HK-2 (cell line): ENCODE results near the gene PRODH2.
"Not testable (repeated sequence)": the region's sequence is repeated elsewhere in the genome, so short reads cannot be mapped to it uniquely, and the experiment has no call there.

Source experiments
- DNase-seq: peaks from one replicate; pipeline ENCODE4 v3.0.0-alpha.2; 2018; ENCODE audit not compliant: unreplicated experiment

The PRODH2 gene

DNA sequence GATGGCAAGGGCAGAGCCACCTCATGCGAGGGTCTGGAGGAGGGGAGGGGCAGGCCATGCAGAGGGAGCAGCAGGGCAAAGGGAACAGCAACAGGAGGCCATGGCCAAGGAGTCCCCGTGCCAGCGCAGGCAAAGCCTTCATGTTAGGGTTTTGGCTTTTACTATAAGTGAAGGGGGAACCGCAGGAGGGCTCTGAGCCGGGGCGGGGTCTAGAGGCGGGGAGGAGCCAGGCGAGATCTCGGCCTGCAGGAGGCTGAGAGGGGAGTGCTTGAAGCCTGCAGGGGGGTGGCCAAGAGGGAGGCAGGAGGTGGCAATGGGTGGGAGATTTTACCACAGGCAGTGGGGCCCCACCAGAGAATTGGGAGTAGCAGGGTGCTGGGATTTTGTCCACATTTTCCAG, 31.0 kb downstream of the PRODH2 start:
- DNase-seq: no peak

DNA sequence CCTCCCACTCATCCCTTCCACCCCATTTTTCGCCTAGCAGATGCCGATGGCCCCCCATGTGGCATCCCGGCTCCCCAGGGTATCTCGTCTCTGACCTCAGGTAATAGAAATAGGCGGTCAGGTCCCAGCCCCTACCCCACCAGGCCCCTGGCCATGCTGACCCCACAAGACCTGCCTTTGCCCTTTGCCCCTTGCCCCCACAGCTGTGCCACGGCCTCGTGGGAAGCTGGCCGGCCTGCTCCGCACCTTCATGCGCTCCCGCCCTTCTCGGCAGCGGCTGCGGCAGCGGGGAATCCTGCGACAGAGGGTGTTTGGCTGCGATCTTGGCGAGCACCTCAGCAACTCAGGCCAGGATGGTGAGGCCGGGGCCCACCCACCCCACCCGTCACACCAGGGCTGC, 31.9 kb downstream of the PRODH2 start:
- no peak for DNase-seq

DNA sequence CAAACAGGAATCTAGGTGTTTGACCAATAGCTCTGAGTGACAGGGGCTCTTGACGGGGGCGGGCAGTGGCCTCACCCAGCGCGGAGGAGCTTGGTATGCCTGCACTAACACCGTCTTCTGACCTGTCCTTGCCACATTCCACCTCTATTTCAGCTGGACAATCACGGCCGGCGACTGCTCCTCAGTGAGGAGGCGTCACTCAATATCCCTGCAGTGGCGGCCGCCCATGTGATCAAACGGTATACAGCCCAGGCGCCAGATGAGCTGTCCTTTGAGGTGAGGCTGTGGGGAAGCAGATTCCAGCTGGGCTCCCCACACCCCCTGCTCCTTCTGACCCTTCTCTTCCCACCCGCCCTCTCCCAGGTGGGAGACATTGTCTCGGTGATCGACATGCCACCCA, 32.6 kb downstream of the PRODH2 start:
- no peak for DNase-seq

DNA sequence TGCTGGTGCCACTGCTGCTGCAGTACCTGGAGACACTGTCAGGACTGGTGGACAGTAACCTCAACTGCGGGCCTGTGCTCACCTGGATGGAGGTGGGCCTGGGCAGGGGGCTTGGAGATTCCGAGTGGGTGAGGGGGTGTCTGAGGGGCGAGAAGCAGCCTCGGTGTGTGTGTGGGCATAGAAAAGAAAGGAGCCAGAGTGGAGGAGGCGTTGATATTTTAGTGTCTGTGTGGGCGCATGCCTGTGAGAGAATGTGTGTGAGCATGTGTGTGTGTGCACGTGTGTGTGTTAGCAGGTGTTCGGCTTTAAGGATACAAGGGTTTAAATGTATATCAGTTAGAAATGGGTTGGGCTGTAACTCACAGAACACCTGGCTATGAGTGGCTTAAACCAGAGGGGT, 33.6 kb downstream of the PRODH2 start:
- no peak for DNase-seq

DNA sequence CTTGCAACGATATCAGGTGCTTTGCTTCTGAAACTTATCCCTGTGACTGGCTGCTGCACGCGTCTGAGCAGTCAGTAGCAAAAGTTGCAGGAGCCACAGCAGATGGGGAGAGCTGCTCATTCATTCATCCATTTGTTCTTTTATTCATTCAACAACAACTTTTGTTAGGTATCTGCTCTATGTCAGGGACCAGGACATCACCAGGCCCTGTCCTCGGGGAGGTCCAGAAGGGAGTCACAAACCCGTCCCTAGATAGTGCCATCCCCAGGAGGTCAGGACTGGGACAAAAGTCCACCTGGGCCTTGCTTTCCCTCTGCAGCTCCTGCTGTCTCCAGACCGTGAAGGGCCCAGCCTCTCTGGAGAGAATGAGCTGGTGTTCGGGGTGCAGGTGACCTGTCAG, 34.7 kb downstream of the PRODH2 start:
- DNase-seq: no peak

DNA sequence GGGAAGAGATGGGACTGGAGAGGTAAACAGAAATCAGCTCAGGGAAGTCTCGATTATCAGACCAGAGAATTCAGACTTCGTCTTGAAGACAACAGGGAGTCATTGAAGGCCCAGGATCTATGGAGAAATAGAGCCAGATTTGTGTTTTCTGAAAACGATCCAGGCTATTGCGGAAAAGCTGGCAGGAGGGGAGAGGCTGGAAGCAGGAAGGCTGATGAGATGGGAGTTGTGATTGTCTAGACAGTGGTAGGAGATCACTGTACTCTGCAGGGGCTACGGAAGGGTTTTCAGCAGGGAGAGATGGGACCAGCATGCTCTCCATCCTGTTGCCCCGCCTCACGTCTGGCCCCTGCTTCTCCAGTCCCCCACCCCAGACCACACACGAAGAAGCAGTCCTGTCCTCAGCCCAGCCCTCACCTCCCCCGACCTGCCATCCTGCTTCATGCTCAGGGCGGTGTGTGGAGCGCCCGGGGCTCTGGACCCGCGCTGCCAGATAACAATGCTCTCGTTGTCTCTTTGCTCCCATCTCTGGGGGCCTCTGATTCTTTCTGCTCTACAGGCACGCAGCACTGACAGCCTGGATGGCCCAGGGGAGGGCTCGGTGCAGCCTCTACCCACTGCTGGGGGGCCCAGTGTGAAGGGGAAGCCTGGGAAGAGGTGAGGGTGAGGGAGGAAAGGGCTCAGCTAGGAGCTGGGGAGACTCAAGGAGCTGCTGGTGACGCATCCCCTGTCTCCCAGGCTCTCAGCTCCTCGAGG, 35.4 kb downstream of the PRODH2 start:
- DNase-seq: no peak

DNA sequence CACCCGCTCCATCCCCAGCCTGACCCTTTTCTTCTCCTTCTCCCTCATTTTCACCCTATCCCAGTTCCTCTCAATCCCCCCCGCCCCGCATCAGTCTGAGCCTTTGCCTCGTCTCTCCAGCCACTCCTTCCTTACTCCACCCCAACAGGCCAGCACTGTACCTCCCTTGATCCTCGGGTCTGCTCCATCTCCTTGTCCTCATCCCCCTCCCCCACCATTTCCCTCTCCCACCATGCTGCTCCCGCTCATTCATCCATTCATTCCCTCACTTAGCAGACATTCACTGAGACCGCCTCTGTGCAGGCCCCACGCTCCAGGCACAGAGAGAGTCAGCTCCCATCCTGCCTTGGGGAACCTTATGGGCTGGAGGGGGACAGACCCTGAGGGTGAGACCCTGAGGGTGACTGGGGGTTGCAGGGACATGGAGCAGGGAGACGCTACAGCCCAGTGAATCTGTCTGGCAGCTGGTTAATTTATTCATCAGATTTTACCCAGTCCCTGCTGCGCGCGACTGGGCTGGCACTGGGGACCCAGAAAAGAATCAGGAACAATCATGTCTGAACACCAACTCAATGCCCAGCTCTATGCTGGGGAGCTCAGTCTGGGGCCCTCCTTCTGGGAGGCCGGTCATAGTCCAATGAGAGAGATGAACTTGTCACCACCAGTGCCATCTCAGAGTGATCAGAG, 36.4 kb downstream of the PRODH2 start:
- no peak for DNase-seq

DNA sequence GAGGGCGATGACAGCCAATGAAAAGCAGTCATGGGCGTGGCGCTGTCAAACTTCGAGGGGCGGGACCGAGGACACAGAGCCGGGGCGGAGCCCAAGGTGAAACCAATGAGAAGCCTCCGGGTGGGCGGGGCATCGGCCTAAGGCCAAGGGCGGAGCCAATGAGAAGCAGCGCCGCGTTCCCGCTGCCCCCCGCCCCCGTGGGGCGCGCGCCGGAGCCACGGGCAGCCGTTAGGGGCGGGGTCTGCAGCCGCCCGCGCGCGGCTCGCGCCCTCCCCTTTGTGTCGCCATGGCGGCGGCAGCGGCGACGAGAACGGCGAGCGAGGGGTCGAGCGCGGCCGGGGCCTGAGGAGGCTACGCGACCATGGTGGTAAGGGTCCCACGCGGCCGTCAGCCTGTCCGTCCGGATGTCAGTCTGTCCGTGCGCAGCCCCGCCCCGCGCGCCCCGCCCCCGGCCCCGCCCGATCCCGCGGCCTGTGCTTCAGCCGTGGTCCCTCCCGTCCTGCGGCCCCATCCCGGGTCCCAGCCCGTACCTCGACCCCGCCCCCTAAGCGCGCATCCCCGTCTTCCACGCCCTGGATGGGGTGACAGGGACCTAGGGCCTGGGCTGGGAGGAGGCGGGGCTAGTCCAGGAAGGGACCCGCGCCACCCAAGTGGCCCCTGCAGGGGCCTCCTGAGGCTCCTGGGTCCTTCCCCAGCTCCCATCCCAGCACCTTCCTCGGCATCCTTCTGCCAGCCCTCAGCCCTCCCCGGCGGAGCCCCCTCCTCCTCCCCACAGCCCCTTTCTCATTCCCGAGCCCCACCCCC, 37.1 kb downstream of the PRODH2 start, which contains the start of gene ARHGAP33:
TSS of gene ARHGAP33 (plus strand) at position 267 of the 804 bp plus-strand sequence. CDS start at position 362, 95 bp downstream.
- DNase-seq: peak; percentile 98

DNA sequence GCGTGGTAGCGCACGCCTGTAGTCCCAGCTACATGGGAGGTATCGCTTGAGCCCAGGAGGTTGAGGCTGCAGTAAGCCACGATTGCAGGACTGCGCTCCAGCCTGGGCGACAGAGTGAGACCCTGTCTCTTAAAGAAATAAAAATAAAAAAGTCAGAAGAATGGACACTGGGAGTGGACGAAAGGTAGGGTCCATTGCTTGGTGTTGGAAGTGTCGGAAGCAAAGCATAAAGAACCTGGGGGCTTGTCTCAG, 37.7 kb downstream of the PRODH2 start:
- no peak for DNase-seq

DNA sequence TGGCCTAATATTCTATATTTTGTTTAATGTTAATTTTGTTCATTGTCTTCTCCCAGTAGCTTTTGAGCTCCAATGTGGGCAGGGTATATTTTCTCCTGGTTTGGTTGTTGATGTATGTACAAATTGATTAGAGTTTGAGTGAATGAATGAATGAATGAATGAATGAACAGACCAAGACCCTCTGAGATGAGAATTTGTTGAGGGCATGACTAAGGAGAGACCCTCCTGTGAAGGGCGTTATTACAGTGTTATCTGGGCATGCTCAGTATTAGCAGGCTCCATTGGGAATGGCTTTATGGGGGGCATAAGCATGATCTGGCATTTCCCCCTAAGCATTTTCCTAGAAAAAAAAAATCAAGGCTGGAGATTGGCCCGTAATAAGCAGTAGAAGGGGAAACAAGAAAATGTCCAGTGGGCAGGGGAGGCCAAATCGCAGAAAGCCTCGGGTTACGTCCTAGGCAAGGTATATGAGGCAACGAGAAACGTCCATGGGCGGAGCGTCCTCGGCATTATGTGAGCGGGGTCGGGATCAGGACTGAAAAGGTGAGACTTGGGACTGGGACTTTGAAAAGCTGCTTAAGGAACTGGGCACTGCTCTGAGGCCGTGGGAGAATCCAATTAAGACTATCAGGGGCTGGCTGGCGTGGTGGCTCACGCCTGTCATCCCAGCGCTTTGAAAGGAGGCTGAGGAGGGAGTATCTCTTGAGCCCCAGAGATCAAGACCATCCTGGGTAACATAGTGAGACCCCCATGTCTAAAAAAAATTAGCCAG, 38.2 kb downstream of the PRODH2 start:
- DNase-seq: no peak

DNA sequence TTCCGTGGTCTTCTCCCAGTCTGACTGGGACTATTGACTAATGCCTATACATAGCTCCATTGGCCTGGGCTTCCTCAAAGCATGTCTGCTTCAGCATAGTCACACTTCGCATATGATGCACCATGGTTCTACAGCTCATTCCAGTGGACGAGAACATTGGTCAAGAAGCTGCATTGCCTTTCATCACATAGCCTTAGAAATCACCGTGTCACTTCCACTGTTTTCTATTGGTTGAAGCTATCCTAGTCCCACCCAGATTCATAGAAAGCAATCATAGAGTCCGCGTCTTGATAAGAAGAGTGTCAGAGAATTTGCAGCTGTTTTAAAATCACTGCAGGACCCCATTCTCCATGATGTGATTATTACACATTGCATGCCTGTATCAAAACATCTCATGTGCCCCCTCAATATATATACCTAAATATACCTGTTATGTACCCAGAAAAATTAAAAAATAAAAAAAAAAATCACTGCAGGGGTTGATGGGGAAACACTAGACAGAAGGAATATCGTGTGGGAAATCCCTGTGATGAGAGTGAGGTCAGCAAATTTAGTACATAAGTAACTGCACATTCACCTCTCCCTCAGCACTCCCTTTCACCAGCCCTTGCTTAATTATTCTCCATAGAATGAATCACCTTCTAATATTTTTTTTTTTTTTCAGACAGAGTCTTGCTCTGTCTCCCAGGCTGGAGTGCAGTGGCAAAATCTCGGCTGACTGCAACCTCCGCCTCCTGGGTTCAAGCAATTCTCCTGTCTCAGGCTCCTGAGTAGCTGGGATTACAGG, 39.4 kb downstream of the PRODH2 start:
- no peak for DNase-seq

DNA sequence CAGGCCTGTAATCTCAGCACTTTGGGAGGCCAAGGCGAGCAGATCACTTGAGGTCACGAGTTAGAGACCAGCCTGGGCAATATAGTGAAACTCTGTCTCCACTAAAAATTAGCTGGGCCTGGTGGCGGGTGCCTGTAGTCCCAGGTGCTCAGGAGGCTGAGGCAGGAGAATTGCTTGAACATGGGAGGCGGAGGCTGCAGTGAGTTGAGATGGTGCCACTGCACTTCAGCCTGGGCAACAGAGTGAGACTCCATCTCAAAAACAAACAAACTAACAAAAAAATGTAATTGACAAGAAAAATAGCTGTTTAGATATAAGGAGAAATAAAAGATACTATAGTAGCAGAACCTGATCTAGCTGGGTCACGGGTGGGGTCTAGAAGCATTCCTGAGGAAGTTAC, 40.3 kb downstream of the PRODH2 start:
- DNase-seq: not testable (repeated sequence)

DNA sequence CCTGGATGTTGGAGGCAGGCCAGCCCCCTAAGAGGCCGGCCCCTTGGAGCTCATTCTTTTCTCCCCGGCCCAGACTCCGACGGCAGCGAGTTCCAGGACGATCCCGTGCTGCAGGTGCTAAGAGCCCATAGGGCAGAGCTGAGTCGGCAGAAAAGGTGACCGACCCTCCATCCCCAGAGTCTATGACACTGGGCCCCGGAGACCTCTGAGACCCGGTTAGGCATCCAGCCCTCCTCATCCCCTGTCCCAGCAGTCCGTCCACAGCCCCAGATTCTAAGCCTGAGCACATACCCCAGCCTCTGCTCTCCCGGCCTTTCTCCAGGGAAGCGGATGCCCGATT, 44.6 kb downstream of the PRODH2 start:
- no peak for DNase-seq

DNA sequence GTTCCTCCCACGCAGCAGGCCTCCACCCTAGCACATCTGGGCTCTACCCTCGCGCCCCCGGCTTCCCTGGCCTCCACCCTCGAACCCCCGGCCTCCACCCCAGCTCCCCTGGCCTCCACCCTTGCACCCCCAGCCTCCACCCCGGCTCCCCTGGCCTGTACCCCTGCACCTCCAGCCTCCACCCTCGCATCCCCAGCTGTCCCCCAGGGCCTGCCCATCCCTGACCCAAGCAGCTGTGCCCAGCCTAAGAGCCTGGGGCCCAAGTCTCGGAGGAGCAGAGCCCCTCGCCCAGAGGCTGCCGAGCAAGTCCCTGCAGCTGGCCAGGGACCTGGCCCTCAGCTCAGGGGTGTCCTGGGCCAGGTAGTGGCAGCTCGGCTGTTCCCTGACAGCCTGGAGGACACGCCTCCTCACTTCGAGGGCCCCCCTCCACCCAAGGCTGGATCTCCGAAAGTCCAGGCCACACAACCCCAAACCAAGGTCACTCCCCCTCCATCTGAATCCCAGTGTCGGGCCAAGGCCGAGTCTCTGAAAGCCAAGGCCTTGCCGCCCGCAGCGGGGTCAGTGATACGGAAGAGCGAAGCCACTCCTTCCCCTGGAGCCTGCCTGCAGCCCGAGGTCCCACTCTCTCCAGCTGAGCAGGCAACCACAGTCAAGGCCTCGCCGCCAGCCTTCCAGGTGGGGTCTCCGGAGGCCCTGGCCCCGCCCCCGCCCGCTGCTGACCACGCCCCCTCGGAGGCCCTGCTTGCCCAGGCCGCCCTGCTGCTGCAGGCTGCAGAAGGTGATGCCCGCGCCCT, 45.2 kb downstream of the PRODH2 start:
- DNase-seq: no peak

DNA sequence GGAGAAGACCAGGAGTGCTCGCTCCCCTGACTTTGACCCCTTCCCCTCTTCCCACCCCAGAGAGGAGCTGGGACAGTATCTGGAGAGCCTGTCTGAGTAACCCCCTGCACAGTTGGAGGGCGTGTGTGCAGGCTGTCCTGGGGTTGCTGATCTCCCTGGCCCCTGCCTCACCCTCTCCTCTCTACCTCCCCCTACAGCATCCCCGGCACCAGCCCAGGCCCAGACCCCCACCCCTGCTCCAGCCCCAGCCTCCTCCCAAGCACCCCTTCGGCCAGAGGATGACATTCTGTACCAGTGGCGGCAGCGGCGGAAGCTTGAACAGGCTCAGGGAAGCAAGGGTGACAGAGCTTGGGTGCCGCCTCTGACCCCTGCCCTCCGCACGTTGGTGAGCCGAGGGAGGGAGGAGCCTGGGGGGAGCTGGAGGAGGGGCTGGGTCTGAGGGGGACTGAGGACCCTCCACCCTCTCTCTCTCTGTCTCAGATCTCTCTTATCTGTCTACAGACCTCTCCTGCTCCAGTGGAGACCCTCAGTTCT, 46.0 kb downstream of the PRODH2 start:
- DNase-seq: no peak

DNA sequence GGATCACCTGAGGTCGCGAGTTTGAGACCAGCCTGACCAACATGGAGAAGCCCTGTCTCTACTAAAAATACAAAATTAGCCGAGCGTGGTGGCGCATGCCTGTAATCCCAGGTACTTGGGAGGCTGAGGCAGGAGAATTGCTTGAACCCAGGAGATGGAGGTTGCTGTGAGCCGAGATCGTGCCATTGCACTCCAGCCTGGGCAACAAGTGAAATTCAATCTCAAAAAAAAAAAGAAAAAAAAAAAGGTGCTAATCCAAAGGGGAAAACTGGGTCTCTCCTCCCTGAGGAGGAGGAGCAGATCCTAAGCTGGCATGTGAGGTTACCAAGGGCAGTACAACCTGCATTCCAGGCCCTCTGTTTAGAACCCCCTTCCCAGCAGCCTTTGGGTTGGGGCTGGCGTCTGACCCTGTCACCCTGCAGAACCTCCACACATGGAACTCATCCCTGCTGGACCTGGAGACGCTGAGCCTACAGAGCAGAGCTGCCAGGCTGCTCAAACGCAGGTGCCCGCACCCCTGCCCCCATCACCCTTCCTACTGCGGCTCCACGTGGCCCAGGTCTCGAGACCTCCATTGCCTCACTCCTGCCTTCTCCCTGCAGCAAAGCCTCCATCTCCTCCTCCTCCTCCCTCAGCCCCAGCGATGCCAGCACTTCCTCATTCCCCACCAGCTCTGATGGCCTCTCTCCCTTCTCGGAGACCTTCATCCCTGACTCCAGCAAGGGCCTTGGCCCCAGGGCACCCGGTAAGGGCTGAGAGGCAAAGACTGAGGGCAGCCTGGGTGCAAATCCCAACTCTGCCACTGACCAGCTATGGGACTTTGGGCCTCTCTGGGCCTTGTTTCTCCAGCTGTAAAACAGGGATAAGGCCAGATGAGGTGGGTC, 48.0 kb downstream of the PRODH2 start:
- DNase-seq: no peak

DNA sequence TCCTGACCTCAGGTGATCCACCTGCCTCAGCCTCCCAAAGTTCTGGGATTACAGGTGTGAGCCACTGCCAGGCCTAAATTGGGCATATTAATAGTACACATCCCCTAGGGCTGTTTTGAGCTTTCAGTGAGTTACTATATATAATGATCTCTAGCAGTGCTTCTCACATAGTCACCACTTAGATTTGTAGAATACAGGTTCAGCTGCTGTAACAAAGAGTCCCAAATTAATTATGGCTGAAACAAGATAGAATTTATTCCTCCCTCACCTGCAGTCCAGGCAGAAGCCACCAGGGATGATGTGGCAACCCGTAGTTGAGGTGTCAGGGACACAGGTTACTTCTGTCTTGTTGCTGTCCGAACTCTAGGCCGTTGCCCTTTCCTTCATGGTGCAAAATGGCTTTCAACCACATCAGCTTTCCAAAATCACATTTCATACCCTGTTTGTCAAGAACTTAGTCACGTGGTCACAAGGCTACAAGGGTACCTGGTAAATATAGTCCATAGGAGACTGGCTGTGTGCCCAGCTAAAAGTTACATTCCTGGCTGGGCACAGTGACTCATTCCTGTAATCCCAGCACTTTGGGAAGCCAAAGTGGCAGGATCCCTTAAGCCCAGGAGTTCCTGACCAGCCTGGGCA, 51.8 kb downstream of the PRODH2 start:
- no peak for DNase-seq

DNA sequence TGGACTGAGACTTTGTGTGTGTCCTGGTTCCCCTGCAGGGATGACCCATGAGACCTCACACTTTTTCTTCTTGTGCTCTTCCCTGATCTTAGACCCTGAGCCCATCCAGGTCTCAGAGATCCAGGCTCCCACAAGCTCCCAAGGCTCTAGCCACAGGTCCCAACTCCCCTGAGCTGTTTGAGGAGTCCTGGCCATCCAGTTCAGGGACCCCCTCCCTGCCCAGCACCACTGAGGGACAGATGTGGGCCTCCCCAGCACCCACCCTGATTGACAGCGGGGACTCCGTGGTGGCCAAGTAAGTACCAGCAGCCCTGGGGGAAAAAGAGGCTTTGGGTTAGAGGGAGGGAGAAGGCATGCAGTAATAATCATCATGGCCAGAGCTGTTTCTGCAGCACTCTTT, 52.9 kb downstream of the PRODH2 start:
- no peak for DNase-seq
